PC-3 (cell line): ENCODE results near the gene BFSP1. TPM values are rescaled to one million over a fixed set of nuclear protein-coding genes. Genes with fewer than 3 reads are reported as not detected.

ENCODE experiments used
- ATAC-seq: fragments of 200-7000 bp; cut with Tn5 transposase; 2 replicates; pipeline ENCODE4 v1.9.1; 2020; ENCODE audit warnings: mild to moderate bottlenecking, moderate library complexity
- BruUV-seq: library from RNA; stranded (reverse); fragments of 400-500 nt; replicated peaks from 2 replicates; lab custom pipeline; 2021; lab: Mats Ljungman, UMichigan
- CTCF ChIA-PET: fragments of 300-600 bp; sonication (Branson Sonifier 250); formaldehyde crosslinking; loops from one replicate; lab custom pipeline; 2022; ENCODE audit warnings: antibody characterized with exemption; lab: Charles Lee
- POLR2A ChIA-PET: fragments of 300-600 bp; sonication (Branson Sonifier 250); formaldehyde crosslinking; loops from one replicate; lab custom pipeline; 2022; ENCODE audit warnings: antibody characterized with exemption; ENCODE audit not compliant: unreplicated experiment; lab: Charles Lee
- DNase-seq: peaks from one replicate; pipeline ENCODE4 v3.0.0-alpha.2; 2015
- H2AFZ ChIP-seq: fragments of 300-600 bp; sonication (generic); 2 replicates; pipeline ENCODE4 v1.6.0; 2016; ENCODE audit warnings: antibody characterized with exemption, low read length
- H3F3A ChIP-seq: fragments of 300-600 bp; sonication (generic); one replicate; pipeline ENCODE4 v1.6.0; 2017; ENCODE audit warnings: antibody characterized with exemption, low read length, control low read depth, mild to moderate bottlenecking; ENCODE audit not compliant: unreplicated experiment
- H3K27ac ChIP-seq: fragments of 300-600 bp; sonication (generic); 2 replicates; pipeline ENCODE4 v1.5.1; 2016; ENCODE audit warnings: mild to moderate bottlenecking, low read length
- H3K27me3 ChIP-seq: fragments of 300-600 bp; sonication (generic); 2 replicates; pipeline ENCODE4 v1.6.1; 2016; ENCODE audit warnings: low read length, mixed read lengths
- H3K36me3 ChIP-seq: fragments of 300-600 bp; sonication (generic); 2 replicates; pipeline ENCODE4 v1.6.1; 2016; ENCODE audit warnings: low read depth, mixed run types, low read length, mixed read lengths
- H3K4me1 ChIP-seq: fragments of 300-600 bp; sonication (generic); 2 replicates; pipeline ENCODE4 v1.5.1; 2016; ENCODE audit warnings: low read length; ENCODE audit not compliant: insufficient read depth
- H3K4me2 ChIP-seq: fragments of 300-600 bp; sonication (generic); 2 replicates; pipeline ENCODE4 v1.6.0; 2016; ENCODE audit warnings: low read length
- H3K4me3 ChIP-seq: fragments of 300-600 bp; sonication (generic); 2 replicates; pipeline ENCODE4 v1.5.1; 2016; ENCODE audit warnings: mild to moderate bottlenecking, low read length, mixed read lengths
- H3K79me2 ChIP-seq: fragments of 300-600 bp; sonication (generic); 2 replicates; pipeline ENCODE4 v1.6.1; 2017; ENCODE audit warnings: low read length, mixed read lengths
- H3K9ac ChIP-seq: fragments of 300-600 bp; sonication (generic); 2 replicates; pipeline ENCODE4 v1.6.0; 2016; ENCODE audit warnings: mild to moderate bottlenecking, low read length
- H3K9me2 ChIP-seq: fragments of 300-600 bp; sonication (generic); replicated peaks from 2 replicates; pipeline ENCODE4 v1.6.1; 2016; ENCODE audit warnings: mixed run types, low read length, mixed read lengths
- H3K9me3 ChIP-seq: fragments of 300-600 bp; sonication (generic); 2 replicates; pipeline ENCODE4 v1.6.1; 2016; ENCODE audit warnings: low read length, mixed read lengths
- H4K20me1 ChIP-seq: fragments of 300-600 bp; sonication (generic); 2 replicates; pipeline ENCODE4 v1.6.1; 2016; ENCODE audit warnings: low read length, mixed read lengths
- CTCF ChIP-seq: fragments of 300-600 bp; sonication (generic); conservative IDR thresholded peaks from 2 replicates; pipeline ENCODE4 v1.5.1; 2017; ENCODE audit warnings: antibody characterized with exemption, low read depth, mild to moderate bottlenecking, low read length
- EZH2 ChIP-seq: fragments of 300-600 bp; sonication (generic); IDR thresholded peaks from one replicate; pipeline ENCODE4 v1.6.1; 2017; ENCODE audit warnings: antibody characterized with exemption, mild to moderate bottlenecking, low read length; ENCODE audit not compliant: unreplicated experiment
- EZH2phosphoT487 ChIP-seq: fragments of 300-600 bp; sonication (generic); IDR thresholded peaks from 2 replicates; pipeline ENCODE4 v1.6.1; 2018; ENCODE audit warnings: mild to moderate bottlenecking, antibody characterized with exemption, low read length, borderline replicate concordance
- intact Hi-C: fragments of 100-400 bp; cut with micrococcal nuclease; formaldehyde crosslinking; loops from 2 replicates; pipeline ENCODE4 v1.9.0; 2023
- total RNA-seq: library from RNA; depleted of rRNA; stranded (reverse); fragments of >200 nt; gene quantifications from 2 replicates; pipeline ENCODE4 v1.2.3, GENCODE V29; 2014

BFSP1 gene
- total RNA-seq, 1 experiment from 2014 or later = 2.7 TPM

- DNase-seq (no peak), ATAC-seq (no peak)
- Histone ChIP-seq H3K79me2 (no peaks in the 10 kb centered on the region), H3K4me2 (no peak overlapping the region), H2AFZ (no peak overlapping the region), H3K4me1 (no peaks in the 10 kb centered on the region), H3K36me3 (no peaks in the 10 kb centered on the region), H4K20me1 (no peaks in the 10 kb centered on the region), H3K4me3 (no peak overlapping the region), H3K9me3 (no peaks in the 10 kb centered on the region), H3K9ac (no peak overlapping the region), H3F3A (no peaks in the 10 kb centered on the region), H3K27ac (no peak overlapping the region), H3K9me2 (no peaks in the 10 kb centered on the region), H3K27me3 (no peaks in the 10 kb centered on the region)
- BruUV-seq = no TSS peak
- intact Hi-C loops = no loop called here
- CTCF ChIA-PET = no interaction called here
- TF ChIP-seq EZH2 (no peak), CTCF (no peak), EZH2phosphoT487 (no peak)
- POLR2A ChIA-PET = interaction anchor here (0.6 kb wide), 1 partner anchor 12 kb away, joined by 4 read pairs; no protein-coding TSS in a partner anchor
Observed at GRCh38 chr20:17511401-17511800, 19.8 kb downstream of the BFSP1 start.

- BruUV-seq = no TSS peak
- no peak for DNase-seq
- no peak for ATAC-seq
- Histone ChIP-seq H3K4me1 (peaks cover 7% of the 10 kb centered on the region; the same call in 1 of the 2 replicates), H3K4me3 (no peak overlapping the region), H3K79me2 (no peaks in the 10 kb centered on the region), H2AFZ (no peak overlapping the region), H3K9me2 (no peaks in the 10 kb centered on the region), H3K4me2 (no peak overlapping the region), H3K9me3 (no peaks in the 10 kb centered on the region), H4K20me1 (no peaks in the 10 kb centered on the region), H3K27ac (no peak overlapping the region), H3K36me3 (no peaks in the 10 kb centered on the region), H3K9ac (no peak overlapping the region), H3F3A (no peaks in the 10 kb centered on the region), H3K27me3 (no peaks in the 10 kb centered on the region)
- CTCF ChIA-PET = no interaction called here
- no peak for TF ChIP-seq EZH2phosphoT487
- TF ChIP-seq CTCF = no peak
- no peak for TF ChIP-seq EZH2
- POLR2A ChIA-PET = no interaction called here
- intact Hi-C loops = no loop called here
Observed at GRCh38 chr20:17510548-17510947, 20.6 kb downstream of the BFSP1 start.

DNA sequence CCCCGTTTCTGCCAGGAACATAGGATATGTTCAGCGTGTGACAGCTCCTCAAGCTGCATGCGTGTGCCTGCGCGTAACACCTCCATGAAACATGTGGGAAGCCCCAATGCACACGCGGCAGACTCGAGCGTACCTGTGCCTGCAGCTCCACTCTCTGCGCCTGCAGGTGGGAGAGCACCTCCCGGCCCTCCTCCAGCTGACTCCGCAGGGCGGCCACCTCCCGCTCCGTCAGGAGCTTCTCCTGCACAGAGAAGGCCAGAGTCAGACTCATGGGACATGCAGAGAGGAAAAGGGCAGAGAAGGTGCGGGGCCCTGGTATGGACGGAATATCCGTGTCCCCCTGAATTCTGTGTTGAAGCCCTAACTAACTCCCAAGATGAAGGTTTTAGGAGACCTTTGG lies 22.4 kb downstream of the BFSP1 start:
- H3K9me3 ChIP-seq = no peaks in the 10 kb centered on the region
- no peak overlapping the region for H3K9ac ChIP-seq
- no peak for DNase-seq
- ChIA-PET POLR2A (no interaction called here), CTCF (no interaction called here)
- no peaks in the 10 kb centered on the region for H3K27me3 ChIP-seq
- no peaks in the 10 kb centered on the region for H3K36me3 ChIP-seq
- H3K27ac ChIP-seq = no peak overlapping the region
- no peak overlapping the region for H3K4me3 ChIP-seq
- ATAC-seq = no peak
- no peak for TF ChIP-seq EZH2phosphoT487
- TF ChIP-seq EZH2 = no peak
- no peak for TF ChIP-seq CTCF
- H3K9me2 ChIP-seq = no peaks in the 10 kb centered on the region
- no peaks in the 10 kb centered on the region for H4K20me1 ChIP-seq
- no peaks in the 10 kb centered on the region for H3K79me2 ChIP-seq
- H3F3A ChIP-seq = no peaks in the 10 kb centered on the region
- no TSS peak for BruUV-seq
- no peak overlapping the region for H3K4me2 ChIP-seq
- intact Hi-C loops = no loop called here
- H2AFZ ChIP-seq = no peak overlapping the region
- H3K4me1 ChIP-seq = peaks cover 9% of the 10 kb centered on the region; the same call in 1 of the 2 replicates
